GM21723 (cell line): ENCODE results near the gene CYSTM1.

Experiments
- ATAC-seq: cut with Tn5 transposase; IDR thresholded peaks from one replicate; pipeline ENCODE4 v1.9.1; 2021; ENCODE audit warnings: mild to moderate bottlenecking, moderate library complexity; ENCODE audit not compliant: unreplicated experiment

The CYSTM1 gene

DNA sequence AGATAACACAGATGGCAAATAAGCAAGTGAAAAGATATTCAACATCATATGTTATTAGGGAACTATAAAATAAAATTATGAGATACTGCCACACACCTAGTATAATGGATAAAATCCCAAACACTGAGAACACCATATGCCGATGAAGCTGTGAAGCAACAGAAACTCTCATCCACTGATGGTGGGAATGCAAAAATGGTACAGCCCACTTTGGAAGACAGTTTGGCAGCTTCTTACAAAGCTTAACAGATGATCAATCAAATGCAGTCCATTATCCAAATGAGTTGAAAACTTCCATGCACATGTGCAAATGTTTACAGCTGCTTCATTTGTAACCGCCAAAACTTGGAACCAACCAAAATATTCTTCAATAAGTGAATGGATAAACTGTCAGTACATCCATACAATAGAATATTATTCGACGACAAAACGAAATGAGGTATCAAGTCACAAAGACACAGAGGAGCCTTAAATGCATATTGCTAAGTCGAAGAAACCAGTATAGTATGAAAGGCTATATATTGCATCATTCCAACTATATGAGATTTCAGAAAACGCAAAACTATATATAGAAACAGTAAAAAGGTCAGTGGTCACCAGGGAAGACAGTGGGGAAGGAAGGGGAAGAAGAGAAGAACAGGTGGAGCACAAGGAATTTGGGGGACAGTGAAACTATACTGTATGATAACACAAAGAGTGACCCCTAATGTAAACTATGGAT is 113.0 kb downstream of the CYSTM1 start:
- no peak for ATAC-seq

DNA sequence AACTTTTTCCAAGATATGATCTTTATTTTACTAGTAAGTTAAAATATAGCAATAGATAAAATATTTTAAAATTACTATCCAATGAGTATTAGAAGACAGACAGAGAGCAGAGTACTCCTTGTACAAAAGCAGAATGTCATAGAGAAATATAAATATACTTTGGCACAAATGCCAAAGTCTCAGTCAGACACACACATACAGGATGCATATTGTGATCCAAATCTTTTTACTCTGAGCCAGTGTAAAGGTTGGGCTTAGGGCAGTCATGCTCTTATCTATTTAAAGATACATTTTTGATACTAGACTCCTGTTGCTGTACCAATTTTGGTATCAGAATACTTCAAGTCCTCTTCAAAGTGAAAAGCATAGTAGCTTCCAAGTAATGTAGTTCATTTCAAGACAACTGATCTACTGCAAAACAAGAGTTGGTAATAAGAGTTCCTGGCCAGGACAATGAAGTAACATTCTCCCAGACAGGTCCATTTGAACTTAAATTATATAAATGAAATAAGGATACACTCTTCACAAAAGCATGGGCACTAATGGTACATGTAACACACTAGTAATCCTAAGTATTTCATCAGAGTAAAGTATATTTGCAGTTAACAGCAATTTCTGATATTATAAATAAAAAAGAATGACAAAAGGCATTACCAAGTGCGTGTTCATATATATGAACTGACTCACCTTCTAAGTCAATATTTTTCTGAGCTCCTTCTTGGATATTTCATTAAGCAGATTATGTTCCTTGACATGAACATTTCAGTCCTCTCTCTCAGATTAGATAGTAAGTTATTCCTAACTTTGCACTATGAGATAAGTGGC is 117.4 kb downstream of the CYSTM1 start:
- ATAC-seq = no peak
